K562 (cell line): ENCODE results near the gene CPN2. TPM values are rescaled to one million over a fixed set of nuclear protein-coding genes. Genes with fewer than 3 reads are reported as not detected.

Experiments
- DMBX1 ChIP-seq: fragments of 250-450 bp; sonication (Bioruptor Pico); IDR thresholded peaks from 2 replicates; pipeline ENCODE4 v1.8.0; 2022; ENCODE audit warnings: inconsistent platforms, mild to moderate bottlenecking, moderate library complexity, borderline replicate concordance
- FOXJ2 ChIP-seq: fragments of 200-800 bp; sonication (Bioruptor generic); IDR thresholded peaks from 2 replicates; pipeline ENCODE4 v1.6.1; 2016; ENCODE audit warnings: missing genetic modification characterization, missing compliant biosample characterization
- FOXK2 ChIP-seq, 2 experiments: fragments of 450-650 bp; IDR thresholded peaks in 1 of 2; conservative IDR thresholded peaks in 1 of 2; 2 replicates each; pipeline ENCODE4 v1.6.1; 2016; ENCODE audit warnings: low read depth in 2 of 2, mild to moderate bottlenecking in 1 of 2
- HCFC1 ChIP-seq: IDR thresholded peaks from 2 replicates; pipeline ENCODE4 v1.6.1; 2012; ENCODE audit warnings: low read depth, low read length, improper control_type of control experiment
- MEF2A ChIP-seq: IDR thresholded peaks from 2 replicates; pipeline ENCODE4 v1.6.1; 2011; ENCODE audit warnings: low read depth, mild to moderate bottlenecking, low read length, moderate library complexity; ENCODE audit not compliant: control insufficient read depth
- MEIS2 ChIP-seq: fragments of 450-650 bp; IDR thresholded peaks from 2 replicates; pipeline ENCODE4 v1.6.1; 2014; ENCODE audit warnings: mild to moderate bottlenecking; ENCODE audit not compliant: partially characterized antibody
- MTA3 ChIP-seq: fragments of 450-650 bp; formaldehyde crosslinking; IDR thresholded peaks from 2 replicates; pipeline ENCODE4 v1.6.1; 2017; ENCODE audit warnings: mild to moderate bottlenecking, borderline replicate concordance
- NBN ChIP-seq: fragments of 450-650 bp; IDR thresholded peaks from 2 replicates; pipeline ENCODE4 v1.6.1; 2016; ENCODE audit warnings: low read depth, mild to moderate bottlenecking
- NR2F6 ChIP-seq: fragments of 450-650 bp; formaldehyde crosslinking; IDR thresholded peaks from 2 replicates; pipeline ENCODE4 v1.4.0; 2020; ENCODE audit warnings: mild to moderate bottlenecking
- POLR3G ChIP-seq: IDR thresholded peaks from 2 replicates; pipeline ENCODE4 v1.6.1; 2011; ENCODE audit not compliant: insufficient read length, insufficient replicate concordance; ENCODE audit errors: extremely low read depth
- SIRT6 ChIP-seq: IDR thresholded peaks from one replicate; pipeline ENCODE4 v1.6.1; 2012; ENCODE audit warnings: low read depth, mild to moderate bottlenecking, control low read depth, inconsistent platforms, low read length, moderate library complexity
- YY1 ChIP-seq, 3 experiments: IDR thresholded peaks; 2 replicates each; pipeline ENCODE4 v1.6.1; 2011; ENCODE audit warnings: low read length in 2 of 3, mild to moderate bottlenecking in 2 of 3, moderate library complexity in 2 of 3, borderline replicate concordance in 1 of 3, control low read depth in 1 of 3, low read depth in 1 of 3; ENCODE audit not compliant: insufficient read depth in 3 of 3, insufficient replicate concordance in 2 of 3, control insufficient read depth in 1 of 3, insufficient read length in 1 of 3; ENCODE audit errors: extremely low read depth in 1 of 3
- ZKSCAN8 ChIP-seq: fragments of 200-800 bp; sonication (Bioruptor generic); IDR thresholded peaks from 2 replicates; pipeline ENCODE4 v1.6.1; 2016; ENCODE audit warnings: missing genetic modification characterization, missing compliant biosample characterization
- polyA plus RNA-seq, 8 experiments: library from polyadenylated mRNA; depleted of rRNA in 4 of 8; stranded (reverse) in 5 of 8; unstranded in 3 of 8; fragments of >200 nt; fragmentation: Nextera tagmentation in 2 of 8; fragmentation: Illumina TruSeq in 1 of 8; extraction: Ambion mirVana in 2 of 8; extraction: Trizol in 1 of 8; gene quantifications; 2 replicates each; pipeline versions ENCODE4 v1.2.1 to v1.2.3, GENCODE V29; 2011 to 2014; ENCODE audit warnings: inconsistent platforms in 1 of 8, missing spikeins in 1 of 8
- total RNA-seq, 7 experiments: library from RNA; depleted of rRNA in 6 of 7; stranded (reverse); fragments of >200 nt in 6 of 7; fragmentation: Illumina TruSeq in 2 of 7; extraction: Trizol in 2 of 7; gene quantifications; 2 replicates each; pipeline versions ENCODE4 v1.2.1 to v1.2.3, GENCODE V29; 2011 to 2021; ENCODE audit warnings: low replicate concordance in 1 of 7
- TF ChIP-seq, protein P1 (sequence below): IDR thresholded peaks from 2 replicates; pipeline ENCODE4 v1.6.1; 2011; ENCODE audit warnings: borderline replicate concordance, low read depth, mild to moderate bottlenecking, moderate library complexity, low read length; ENCODE audit not compliant: insufficient read depth, poor library complexity, severe bottlenecking
- TF ChIP-seq, protein P2 (sequence below): sonication (generic); formaldehyde crosslinking; IDR thresholded peaks from 2 replicates; pipeline ENCODE4 v1.8.1; 2023; ENCODE audit warnings: missing genetic modification reagents, mild to moderate bottlenecking, borderline replicate concordance
- TF ChIP-seq, protein P3 (sequence below), 2 experiments: IDR thresholded peaks; 2 replicates each; pipeline ENCODE4 v1.6.1; 2012; ENCODE audit warnings: improper control_type of control experiment in 2 of 2, low read depth in 2 of 2, low read length in 2 of 2, borderline replicate concordance in 1 of 2

CPN2 gene
- total and polyA plus RNA-seq, 9 of the 15 experiments (the other 6 are each of a cell fraction or from before 2014, with no cell fraction given) = not detected

DNA sequence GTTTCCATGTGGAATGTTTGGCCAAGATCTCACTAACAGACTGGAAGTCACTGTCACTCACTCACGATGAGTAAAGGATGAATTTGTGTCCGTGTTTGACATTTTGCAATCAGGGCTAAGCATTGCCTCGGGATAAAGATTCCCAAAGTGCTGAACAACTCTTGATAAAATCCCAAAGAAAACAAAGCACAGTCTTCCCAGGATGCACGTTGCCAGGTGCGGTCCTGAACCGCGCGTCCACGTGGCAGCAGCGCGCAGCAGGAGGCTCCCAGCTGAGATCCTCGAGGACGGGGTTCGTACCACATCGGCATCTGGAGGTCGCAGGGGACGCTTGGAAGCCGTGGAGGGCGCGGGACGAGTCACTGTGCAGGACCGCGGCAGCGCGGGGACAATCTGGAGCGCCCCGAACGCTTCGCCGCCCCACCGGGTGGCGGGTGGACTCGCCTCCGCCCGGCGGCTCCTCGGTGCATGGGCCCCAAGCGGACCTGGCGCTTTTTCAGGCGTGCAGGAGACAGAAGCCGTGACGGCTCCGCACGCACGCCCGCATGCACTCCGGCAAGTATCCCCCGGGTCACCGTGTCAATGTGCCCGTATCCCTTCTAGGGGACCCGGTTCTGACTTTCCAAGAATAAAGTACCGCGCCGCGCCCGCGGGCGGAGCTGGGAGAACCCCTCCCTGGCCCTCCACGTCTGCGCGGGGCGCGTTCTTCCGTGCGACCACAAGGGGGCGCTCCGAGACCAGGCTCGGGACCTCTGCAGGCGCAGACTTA lies 17.7 kb downstream of the CPN2 start (continued):
- TF ChIP-seq SIRT6 (no peak), NR2F6 (no peak), NBN (no peak), MTA3 (peak; percentile 62; the same call in 1 of the 2 replicates), MEIS2 (no peak), POLR3G (no peak), FOXJ2 (tag) (no peak), ZKSCAN8 (CRISPR knock-in tag) (no peak), HCFC1 (no peak), FOXK2 (conservative IDR thresholded peaks at IDR 0.05 in 1 of 2, IDR thresholded peaks at IDR 0.05 in 1 of 2; ENCODE audit: low read depth in 2 of 2) (no peak), YY1 (IDR thresholded peaks at IDR 0.05; ENCODE audit: borderline replicate concordance in 1 of 3, control insufficient read depth in 1 of 3, extremely low read depth in 1 of 3, insufficient read depth in 3 of 3, insufficient read length in 1 of 3, insufficient replicate concordance in 2 of 3, low read depth in 1 of 3, low read length in 2 of 3) (peak in 1 of 3 experiments; percentile 27), MEF2A (no peak), DMBX1 (CRISPR knock-in tag) (no peak)
- TF ChIP-seq, protein P1, sequence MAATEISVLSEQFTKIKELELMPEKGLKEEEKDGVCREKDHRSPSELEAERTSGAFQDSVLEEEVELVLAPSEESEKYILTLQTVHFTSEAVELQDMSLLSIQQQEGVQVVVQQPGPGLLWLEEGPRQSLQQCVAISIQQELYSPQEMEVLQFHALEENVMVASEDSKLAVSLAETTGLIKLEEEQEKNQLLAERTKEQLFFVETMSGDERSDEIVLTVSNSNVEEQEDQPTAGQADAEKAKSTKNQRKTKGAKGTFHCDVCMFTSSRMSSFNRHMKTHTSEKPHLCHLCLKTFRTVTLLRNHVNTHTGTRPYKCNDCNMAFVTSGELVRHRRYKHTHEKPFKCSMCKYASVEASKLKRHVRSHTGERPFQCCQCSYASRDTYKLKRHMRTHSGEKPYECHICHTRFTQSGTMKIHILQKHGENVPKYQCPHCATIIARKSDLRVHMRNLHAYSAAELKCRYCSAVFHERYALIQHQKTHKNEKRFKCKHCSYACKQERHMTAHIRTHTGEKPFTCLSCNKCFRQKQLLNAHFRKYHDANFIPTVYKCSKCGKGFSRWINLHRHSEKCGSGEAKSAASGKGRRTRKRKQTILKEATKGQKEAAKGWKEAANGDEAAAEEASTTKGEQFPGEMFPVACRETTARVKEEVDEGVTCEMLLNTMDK = peak; percentile 14
- TF ChIP-seq, protein P2, sequence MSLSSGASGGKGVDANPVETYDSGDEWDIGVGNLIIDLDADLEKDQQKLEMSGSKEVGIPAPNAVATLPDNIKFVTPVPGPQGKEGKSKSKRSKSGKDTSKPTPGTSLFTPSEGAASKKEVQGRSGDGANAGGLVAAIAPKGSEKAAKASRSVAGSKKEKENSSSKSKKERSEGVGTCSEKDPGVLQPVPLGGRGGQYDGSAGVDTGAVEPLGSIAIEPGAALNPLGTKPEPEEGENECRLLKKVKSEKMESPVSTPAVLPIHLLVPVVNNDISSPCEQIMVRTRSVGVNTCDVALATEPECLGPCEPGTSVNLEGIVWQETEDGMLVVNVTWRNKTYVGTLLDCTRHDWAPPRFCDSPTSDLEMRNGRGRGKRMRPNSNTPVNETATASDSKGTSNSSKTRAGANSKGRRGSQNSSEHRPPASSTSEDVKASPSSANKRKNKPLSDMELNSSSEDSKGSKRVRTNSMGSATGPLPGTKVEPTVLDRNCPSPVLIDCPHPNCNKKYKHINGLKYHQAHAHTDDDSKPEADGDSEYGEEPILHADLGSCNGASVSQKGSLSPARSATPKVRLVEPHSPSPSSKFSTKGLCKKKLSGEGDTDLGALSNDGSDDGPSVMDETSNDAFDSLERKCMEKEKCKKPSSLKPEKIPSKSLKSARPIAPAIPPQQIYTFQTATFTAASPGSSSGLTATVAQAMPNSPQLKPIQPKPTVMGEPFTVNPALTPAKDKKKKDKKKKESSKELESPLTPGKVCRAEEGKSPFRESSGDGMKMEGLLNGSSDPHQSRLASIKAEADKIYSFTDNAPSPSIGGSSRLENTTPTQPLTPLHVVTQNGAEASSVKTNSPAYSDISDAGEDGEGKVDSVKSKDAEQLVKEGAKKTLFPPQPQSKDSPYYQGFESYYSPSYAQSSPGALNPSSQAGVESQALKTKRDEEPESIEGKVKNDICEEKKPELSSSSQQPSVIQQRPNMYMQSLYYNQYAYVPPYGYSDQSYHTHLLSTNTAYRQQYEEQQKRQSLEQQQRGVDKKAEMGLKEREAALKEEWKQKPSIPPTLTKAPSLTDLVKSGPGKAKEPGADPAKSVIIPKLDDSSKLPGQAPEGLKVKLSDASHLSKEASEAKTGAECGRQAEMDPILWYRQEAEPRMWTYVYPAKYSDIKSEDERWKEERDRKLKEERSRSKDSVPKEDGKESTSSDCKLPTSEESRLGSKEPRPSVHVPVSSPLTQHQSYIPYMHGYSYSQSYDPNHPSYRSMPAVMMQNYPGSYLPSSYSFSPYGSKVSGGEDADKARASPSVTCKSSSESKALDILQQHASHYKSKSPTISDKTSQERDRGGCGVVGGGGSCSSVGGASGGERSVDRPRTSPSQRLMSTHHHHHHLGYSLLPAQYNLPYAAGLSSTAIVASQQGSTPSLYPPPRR = no peak
- TF ChIP-seq, protein P3, sequence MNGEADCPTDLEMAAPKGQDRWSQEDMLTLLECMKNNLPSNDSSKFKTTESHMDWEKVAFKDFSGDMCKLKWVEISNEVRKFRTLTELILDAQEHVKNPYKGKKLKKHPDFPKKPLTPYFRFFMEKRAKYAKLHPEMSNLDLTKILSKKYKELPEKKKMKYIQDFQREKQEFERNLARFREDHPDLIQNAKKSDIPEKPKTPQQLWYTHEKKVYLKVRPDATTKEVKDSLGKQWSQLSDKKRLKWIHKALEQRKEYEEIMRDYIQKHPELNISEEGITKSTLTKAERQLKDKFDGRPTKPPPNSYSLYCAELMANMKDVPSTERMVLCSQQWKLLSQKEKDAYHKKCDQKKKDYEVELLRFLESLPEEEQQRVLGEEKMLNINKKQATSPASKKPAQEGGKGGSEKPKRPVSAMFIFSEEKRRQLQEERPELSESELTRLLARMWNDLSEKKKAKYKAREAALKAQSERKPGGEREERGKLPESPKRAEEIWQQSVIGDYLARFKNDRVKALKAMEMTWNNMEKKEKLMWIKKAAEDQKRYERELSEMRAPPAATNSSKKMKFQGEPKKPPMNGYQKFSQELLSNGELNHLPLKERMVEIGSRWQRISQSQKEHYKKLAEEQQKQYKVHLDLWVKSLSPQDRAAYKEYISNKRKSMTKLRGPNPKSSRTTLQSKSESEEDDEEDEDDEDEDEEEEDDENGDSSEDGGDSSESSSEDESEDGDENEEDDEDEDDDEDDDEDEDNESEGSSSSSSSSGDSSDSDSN (IDR thresholded peaks at IDR 0.05; ENCODE audit: borderline replicate concordance in 1 of 2, low read depth in 2 of 2, low read length in 2 of 2) = peak in 1 of 2 experiments; percentile 59; a peak in 1 of 4 replicates
